ENCODE measurements around the gene CDKN2D.
"Not testable (repeated sequence)": the region's sequence is repeated elsewhere in the genome, so short reads cannot be mapped to it uniquely, and the experiment has no call there.

CDKN2D gene

GRCh38 chr19:10580979-10581631 is 12.3 kb upstream of the CDKN2D start:
- TF ChIP-seq CTCF (IDR thresholded peaks at IDR 0.05; ENCODE audit: insufficient read depth, missing control alignments): peak; percentile 100
- FAIRE-seq: no peak

GRCh38 chr19:10577951-10578350 is 9.2 kb upstream of the CDKN2D start:
- DNase-seq (ENCODE audit: insufficient read length, low spot score) (no peak), FAIRE-seq (no peak)
- no peak for TF ChIP-seq CTCF (IDR thresholded peaks at IDR 0.05; ENCODE audit: insufficient read depth, missing control alignments)

More at GRCh38 chr19:10580979-10581631, 12.3 kb upstream of the CDKN2D start:
- peak; percentile 62 for DNase-seq (ENCODE audit: insufficient read length, low spot score)

GRCh38 chr19:10575011-10575716 is 6.4 kb upstream of the CDKN2D start:
- FAIRE-seq (no peak), DNase-seq (ENCODE audit: insufficient read length, low spot score) (no peak)
- no peak for TF ChIP-seq CTCF (IDR thresholded peaks at IDR 0.05; ENCODE audit: insufficient read depth, missing control alignments)

DNA sequence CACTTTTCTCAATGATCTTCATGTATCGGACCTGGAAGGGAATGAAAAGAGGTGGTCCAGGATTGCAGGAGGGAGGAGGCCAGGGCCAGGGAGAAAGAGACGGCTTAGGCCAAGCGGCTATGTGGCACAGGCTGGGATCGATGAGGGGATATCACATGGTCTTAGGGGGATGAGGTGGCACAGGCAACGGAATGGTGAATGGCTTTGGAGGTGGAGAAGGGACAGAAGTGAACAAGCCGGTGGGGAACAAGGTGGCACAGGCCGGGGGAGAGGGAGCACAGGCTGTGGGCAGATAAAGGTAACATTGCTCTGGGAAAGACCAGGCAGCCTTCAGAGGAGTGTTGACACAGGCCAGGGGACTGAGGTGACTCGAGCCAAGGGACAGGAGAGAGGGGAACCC is 5.7 kb upstream of the CDKN2D start:
- FAIRE-seq (no peak), DNase-seq (ENCODE audit: insufficient read length, low spot score) (no peak)
- no peak for TF ChIP-seq CTCF (IDR thresholded peaks at IDR 0.05; ENCODE audit: insufficient read depth, missing control alignments)

GRCh38 chr19:10573793-10574192 is 5.0 kb upstream of the CDKN2D start:
- FAIRE-seq: not testable (repeated sequence)

GRCh38 chr19:10568062-10568825 is 535 bp downstream of the CDKN2D start:
- no peak for FAIRE-seq
- DNase-seq (ENCODE audit: insufficient read length, low spot score): no peak
- TF ChIP-seq CTCF (IDR thresholded peaks at IDR 0.05; ENCODE audit: insufficient read depth, missing control alignments): no peak

More at GRCh38 chr19:10573793-10574192, 5.0 kb upstream of the CDKN2D start:
- DNase-seq (ENCODE audit: insufficient read length, low spot score): not testable (repeated sequence)

- TF ChIP-seq CTCF (IDR thresholded peaks at IDR 0.05; ENCODE audit: insufficient read depth, missing control alignments): no peak
- DNase-seq (ENCODE audit: insufficient read length, low spot score) (no peak), FAIRE-seq (no peak)
Measured at GRCh38 chr19:10567656-10568055, 1.1 kb downstream of the CDKN2D start.
